Neutrophil (primary cell): ENCODE measurements around the gene MYLIP.
A peak's percentile ranks its signal among the peaks of the same experiment; 100 is the strongest.

Experiments
- H3K27ac ChIP-seq: fragments of 200-600 bp; sonication (generic); 2 replicates; pipeline ENCODE4 v1.5.1; 2016; ENCODE audit warnings: mild to moderate bottlenecking, moderate library complexity
- H3K27me3 ChIP-seq: fragments of 200-600 bp; sonication (generic); 2 replicates; pipeline ENCODE4 v1.6.0; 2016; ENCODE audit warnings: mild to moderate bottlenecking
- H3K36me3 ChIP-seq: fragments of 200-600 bp; sonication (generic); 2 replicates; pipeline ENCODE4 v1.5.1; 2017
- H3K4me1 ChIP-seq, 2 experiments: fragments of 200-600 bp in 1 of 2; sonication (generic) in 1 of 2; 1 replicate in 1 of 2; 2 replicates in 1 of 2; pipeline versions ENCODE4 v1.5.1 to v1.6.1; 2013 to 2016; ENCODE audit warnings: low read depth in 1 of 2, low read length in 1 of 2, mild to moderate bottlenecking in 1 of 2, moderate library complexity in 1 of 2; ENCODE audit not compliant: control insufficient read depth in 1 of 2, insufficient read depth in 1 of 2
- H3K4me3 ChIP-seq, 2 experiments: fragments of 200-600 bp in 1 of 2; sonication (generic) in 1 of 2; 1 replicate in 1 of 2; 2 replicates in 1 of 2; pipeline ENCODE4 v1.5.1; 2013 to 2016; ENCODE audit warnings: low read depth in 1 of 2, low read length in 1 of 2, mild to moderate bottlenecking in 1 of 2, moderate library complexity in 1 of 2
- H3K9me3 ChIP-seq: fragments of 200-600 bp; sonication (generic); 2 replicates; pipeline ENCODE4 v1.5.1; 2016
- CTCF ChIP-seq: fragments of 200-600 bp; sonication (generic); IDR thresholded peaks from 2 replicates; pipeline ENCODE4 v1.5.1; 2016; ENCODE audit warnings: antibody characterized with exemption

Gene MYLIP

GRCh38 chr6:16134430-16134829 is 5.5 kb downstream of the MYLIP start:
- H3K4me3 ChIP-seq: no peak overlapping the region
- peaks cover 42% of the 10 kb centered on the region for H3K36me3 ChIP-seq

GRCh38 chr6:16135066-16135465 is 6.2 kb downstream of the MYLIP start:
- H3K27me3 ChIP-seq: no peaks in the 10 kb centered on the region
- peaks cover 27 to 64% of the 10 kb centered on the region in 2 experiments for H3K4me1 ChIP-seq
- TF ChIP-seq CTCF: no peak
- H3K4me3 ChIP-seq: no peak overlapping the region
- no peaks in the 10 kb centered on the region for H3K9me3 ChIP-seq
- H3K36me3 ChIP-seq: peaks cover 46% of the 10 kb centered on the region
- H3K27ac ChIP-seq: peak overlapping the region; percentile 64

More at GRCh38 chr6:16134430-16134829, 5.5 kb downstream of the MYLIP start:
- no peak for TF ChIP-seq CTCF
- peaks cover 32 to 64% of the 10 kb centered on the region in 2 experiments for H3K4me1 ChIP-seq
- H3K27ac ChIP-seq: peak overlapping the region; percentile 64
- no peaks in the 10 kb centered on the region for H3K9me3 ChIP-seq
- no peaks in the 10 kb centered on the region for H3K27me3 ChIP-seq

GRCh38 chr6:16136091-16136490 is 7.2 kb downstream of the MYLIP start:
- Histone ChIP-seq H3K9me3 (no peaks in the 10 kb centered on the region), H3K4me3 (no peak overlapping the region), H3K4me1 (peaks cover 19 to 64% of the 10 kb centered on the region in 2 experiments), H3K36me3 (peaks cover 54% of the 10 kb centered on the region), H3K27me3 (no peaks in the 10 kb centered on the region), H3K27ac (peak overlapping the region; percentile 30)
- TF ChIP-seq CTCF: no peak

- H3K27ac ChIP-seq: peak overlapping the region; percentile 30
- peaks cover 60% of the 10 kb centered on the region for H3K36me3 ChIP-seq
- H3K27me3 ChIP-seq: no peaks in the 10 kb centered on the region
- H3K9me3 ChIP-seq: no peaks in the 10 kb centered on the region
- no peak overlapping the region for H3K4me3 ChIP-seq
- no peak for TF ChIP-seq CTCF
- H3K4me1 ChIP-seq: peaks cover 11 to 58% of the 10 kb centered on the region in 2 experiments
Measured at GRCh38 chr6:16136621-16137450, 8.0 kb downstream of the MYLIP start.

GRCh38 chr6:16137451-16137801 is 8.5 kb downstream of the MYLIP start:
- no peak for TF ChIP-seq CTCF
- Histone ChIP-seq H3K4me1 (peaks cover 5 to 52% of the 10 kb centered on the region in 2 experiments), H3K27ac (peak overlapping the region; percentile 30), H3K4me3 (no peak overlapping the region), H3K27me3 (no peaks in the 10 kb centered on the region), H3K9me3 (no peaks in the 10 kb centered on the region), H3K36me3 (peaks cover 60% of the 10 kb centered on the region)
